ENCODE measurements around the gene GNB1L.

The GNB1L gene

DNA sequence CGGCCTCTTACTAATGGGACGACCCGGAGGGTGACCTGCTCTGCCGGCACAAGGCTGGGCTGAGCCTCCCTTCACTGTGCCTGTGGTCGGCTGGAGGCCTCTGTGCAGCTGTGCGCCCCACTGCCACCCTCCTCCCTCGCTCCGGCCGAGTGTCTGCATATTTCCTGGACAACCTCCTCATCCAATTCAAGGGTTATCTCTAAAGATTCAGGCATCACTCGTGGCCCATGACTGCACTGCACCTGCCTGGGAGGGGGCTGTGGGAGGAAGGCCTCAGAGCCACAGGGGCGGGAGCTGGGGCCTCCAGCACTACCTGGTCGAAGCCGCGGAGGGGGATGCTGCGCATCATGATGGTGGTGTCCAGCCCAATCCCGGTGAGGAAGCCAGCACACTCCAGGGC lies 43.1 kb upstream of the GNB1L start:
- H3K4me1 ChIP-seq (ENCODE audit: control insufficient read depth, insufficient read depth, low read length): peaks cover 12% of the 10 kb centered on the region
- peaks cover 3% of the 10 kb centered on the region for H3K27me3 ChIP-seq (ENCODE audit: control insufficient read depth, insufficient read depth, low read length, poor library complexity, severe bottlenecking)
- H3K4me3 ChIP-seq (ENCODE audit: insufficient read depth, low read depth, low read length): no peak overlapping the region
- H3K36me3 ChIP-seq (ENCODE audit: control insufficient read depth, insufficient read depth, low read length): no peaks in the 10 kb centered on the region
- H3K27ac ChIP-seq (ENCODE audit: insufficient read depth, low read depth, low read length, poor library complexity, severe bottlenecking): no peak overlapping the region
- WGBS, 2 experiments: 94 to 96% methylated on average over 16 of the region's 16 CpGs
- no peaks in the 10 kb centered on the region for H3K9me3 ChIP-seq (ENCODE audit: control insufficient read depth, low read length)

DNA sequence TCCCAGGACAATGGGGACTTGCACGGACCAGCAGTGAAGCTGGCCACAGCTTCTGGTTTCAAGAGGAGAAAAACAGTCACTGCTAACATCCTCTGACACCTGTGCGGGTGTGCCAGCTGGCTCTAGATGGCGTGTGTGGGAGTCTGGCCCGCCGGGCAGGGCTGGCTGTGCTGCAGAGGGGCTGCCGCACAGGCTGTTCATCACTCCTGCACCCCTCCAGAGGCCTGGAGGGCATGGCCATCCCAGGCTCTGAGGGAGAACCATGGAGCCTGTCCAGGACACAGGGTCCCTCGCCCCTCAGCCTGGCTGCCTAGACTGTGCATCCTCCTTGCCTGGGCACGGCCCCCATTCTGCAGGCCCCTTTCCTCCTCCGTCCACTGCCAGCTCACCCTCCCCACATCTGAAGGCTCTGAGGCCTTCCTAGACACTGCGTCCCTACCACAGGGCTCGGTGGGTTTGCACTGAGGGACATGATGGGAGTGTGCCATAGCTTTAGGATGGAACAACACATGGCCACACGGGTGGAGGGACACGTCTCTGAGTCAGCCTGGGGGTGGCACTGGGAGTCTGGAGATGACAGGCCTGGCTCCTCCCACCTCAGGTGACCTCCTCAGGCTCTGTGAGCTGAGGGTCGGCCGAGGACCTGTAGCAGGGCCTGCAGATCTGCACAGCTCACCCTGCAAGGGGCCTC lies 42.1 kb upstream of the GNB1L start:
- no peak overlapping the region for H3K4me3 ChIP-seq (ENCODE audit: insufficient read depth, low read depth, low read length)
- no peak overlapping the region for H3K27ac ChIP-seq (ENCODE audit: insufficient read depth, low read depth, low read length, poor library complexity, severe bottlenecking)
- H3K9me3 ChIP-seq (ENCODE audit: control insufficient read depth, low read length): no peaks in the 10 kb centered on the region
- H3K4me1 ChIP-seq (ENCODE audit: control insufficient read depth, insufficient read depth, low read length): peaks cover 14% of the 10 kb centered on the region
- WGBS, 2 experiments: 92% methylated on average over 15 of the region's 15 CpGs
- no peaks in the 10 kb centered on the region for H3K36me3 ChIP-seq (ENCODE audit: control insufficient read depth, insufficient read depth, low read length)
- peaks cover 3% of the 10 kb centered on the region for H3K27me3 ChIP-seq (ENCODE audit: control insufficient read depth, insufficient read depth, low read length, poor library complexity, severe bottlenecking)

- H3K27ac ChIP-seq (ENCODE audit: insufficient read depth, low read depth, low read length, poor library complexity, severe bottlenecking): no peak overlapping the region
- WGBS, 2 experiments: 96 to 97% methylated on average over 23 of the region's 23 CpGs
Observed at GRCh38 chr22:19895160-19895849, 40.6 kb upstream of the GNB1L start.

DNA sequence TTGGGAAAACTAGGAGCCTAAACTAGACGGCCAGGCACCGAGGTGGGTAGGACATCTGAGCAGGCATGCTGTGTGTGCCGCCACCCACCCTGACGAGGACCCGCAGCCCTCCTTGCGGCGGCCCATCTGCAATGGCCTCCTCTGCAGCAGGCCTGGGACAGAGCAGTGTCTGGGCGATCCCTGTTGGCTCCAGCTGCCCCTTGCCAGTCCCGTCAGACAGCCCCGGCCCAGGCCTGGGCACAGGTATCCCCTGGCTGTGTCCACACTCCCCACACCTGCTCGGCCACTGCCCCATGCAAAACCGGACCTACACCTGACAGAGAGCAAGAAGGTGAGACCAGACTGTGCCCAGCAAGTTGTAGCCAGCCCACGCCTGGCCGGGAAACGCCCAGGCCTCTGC lies 38.7 kb upstream of the GNB1L start:
- no peaks in the 10 kb centered on the region for H3K36me3 ChIP-seq (ENCODE audit: control insufficient read depth, insufficient read depth, low read length)
- H3K4me1 ChIP-seq (ENCODE audit: control insufficient read depth, insufficient read depth, low read length): peaks cover 24% of the 10 kb centered on the region
- WGBS, 2 experiments: 93 to 94% methylated on average over 15 of the region's 15 CpGs
- H3K4me3 ChIP-seq (ENCODE audit: insufficient read depth, low read depth, low read length): no peak overlapping the region
- H3K9me3 ChIP-seq (ENCODE audit: control insufficient read depth, low read length): no peaks in the 10 kb centered on the region
- H3K27ac ChIP-seq (ENCODE audit: insufficient read depth, low read depth, low read length, poor library complexity, severe bottlenecking): no peak overlapping the region
- H3K27me3 ChIP-seq (ENCODE audit: control insufficient read depth, insufficient read depth, low read length, poor library complexity, severe bottlenecking): peaks cover 7% of the 10 kb centered on the region

More at GRCh38 chr22:19895160-19895849, 40.6 kb upstream of the GNB1L start:
- Histone ChIP-seq H3K9me3 (ENCODE audit: control insufficient read depth, low read length) (no peaks in the 10 kb centered on the region), H3K27me3 (ENCODE audit: control insufficient read depth, insufficient read depth, low read length, poor library complexity, severe bottlenecking) (peaks cover 7% of the 10 kb centered on the region), H3K4me1 (ENCODE audit: control insufficient read depth, insufficient read depth, low read length) (peaks cover 24% of the 10 kb centered on the region), H3K4me3 (ENCODE audit: insufficient read depth, low read depth, low read length) (no peak overlapping the region), H3K36me3 (ENCODE audit: control insufficient read depth, insufficient read depth, low read length) (no peaks in the 10 kb centered on the region)

- H3K4me3 ChIP-seq (ENCODE audit: insufficient read depth, low read depth, low read length): no peak overlapping the region
- H3K4me1 ChIP-seq (ENCODE audit: control insufficient read depth, insufficient read depth, low read length): peaks cover 24% of the 10 kb centered on the region
- no peaks in the 10 kb centered on the region for H3K36me3 ChIP-seq (ENCODE audit: control insufficient read depth, insufficient read depth, low read length)
- 88 to 90% methylated on average over 13 of the region's 13 CpGs for WGBS, 2 experiments
- H3K27me3 ChIP-seq (ENCODE audit: control insufficient read depth, insufficient read depth, low read length, poor library complexity, severe bottlenecking): peaks cover 7% of the 10 kb centered on the region
- H3K9me3 ChIP-seq (ENCODE audit: control insufficient read depth, low read length): no peaks in the 10 kb centered on the region
- no peak overlapping the region for H3K27ac ChIP-seq (ENCODE audit: insufficient read depth, low read depth, low read length, poor library complexity, severe bottlenecking)
Observed at GRCh38 chr22:19892925-19893324, 38.3 kb upstream of the GNB1L start.

- H3K27ac ChIP-seq (ENCODE audit: insufficient read depth, low read depth, low read length, poor library complexity, severe bottlenecking): no peak overlapping the region
- H3K9me3 ChIP-seq (ENCODE audit: control insufficient read depth, low read length): no peaks in the 10 kb centered on the region
- no peaks in the 10 kb centered on the region for H3K36me3 ChIP-seq (ENCODE audit: control insufficient read depth, insufficient read depth, low read length)
- H3K27me3 ChIP-seq (ENCODE audit: control insufficient read depth, insufficient read depth, low read length, poor library complexity, severe bottlenecking): peaks cover 7% of the 10 kb centered on the region
- no peak overlapping the region for H3K4me3 ChIP-seq (ENCODE audit: insufficient read depth, low read depth, low read length)
- H3K4me1 ChIP-seq (ENCODE audit: control insufficient read depth, insufficient read depth, low read length): peaks cover 24% of the 10 kb centered on the region
- 59 to 63% methylated on average over 24 of the region's 24 CpGs for WGBS, 2 experiments
Observed at GRCh38 chr22:19892257-19892879, 37.7 kb upstream of the GNB1L start.

- no peak overlapping the region for H3K27ac ChIP-seq (ENCODE audit: insufficient read depth, low read depth, low read length, poor library complexity, severe bottlenecking)
- peaks cover 24% of the 10 kb centered on the region for H3K4me1 ChIP-seq (ENCODE audit: control insufficient read depth, insufficient read depth, low read length)
- H3K36me3 ChIP-seq (ENCODE audit: control insufficient read depth, insufficient read depth, low read length): no peaks in the 10 kb centered on the region
- peaks cover 7% of the 10 kb centered on the region for H3K27me3 ChIP-seq (ENCODE audit: control insufficient read depth, insufficient read depth, low read length, poor library complexity, severe bottlenecking)
- no peak overlapping the region for H3K4me3 ChIP-seq (ENCODE audit: insufficient read depth, low read depth, low read length)
- WGBS, 2 experiments: 40 to 41% methylated on average over 32 of the region's 32 CpGs
- no peaks in the 10 kb centered on the region for H3K9me3 ChIP-seq (ENCODE audit: control insufficient read depth, low read length)
Observed at GRCh38 chr22:19891317-19892256, 36.9 kb upstream of the GNB1L start.

DNA sequence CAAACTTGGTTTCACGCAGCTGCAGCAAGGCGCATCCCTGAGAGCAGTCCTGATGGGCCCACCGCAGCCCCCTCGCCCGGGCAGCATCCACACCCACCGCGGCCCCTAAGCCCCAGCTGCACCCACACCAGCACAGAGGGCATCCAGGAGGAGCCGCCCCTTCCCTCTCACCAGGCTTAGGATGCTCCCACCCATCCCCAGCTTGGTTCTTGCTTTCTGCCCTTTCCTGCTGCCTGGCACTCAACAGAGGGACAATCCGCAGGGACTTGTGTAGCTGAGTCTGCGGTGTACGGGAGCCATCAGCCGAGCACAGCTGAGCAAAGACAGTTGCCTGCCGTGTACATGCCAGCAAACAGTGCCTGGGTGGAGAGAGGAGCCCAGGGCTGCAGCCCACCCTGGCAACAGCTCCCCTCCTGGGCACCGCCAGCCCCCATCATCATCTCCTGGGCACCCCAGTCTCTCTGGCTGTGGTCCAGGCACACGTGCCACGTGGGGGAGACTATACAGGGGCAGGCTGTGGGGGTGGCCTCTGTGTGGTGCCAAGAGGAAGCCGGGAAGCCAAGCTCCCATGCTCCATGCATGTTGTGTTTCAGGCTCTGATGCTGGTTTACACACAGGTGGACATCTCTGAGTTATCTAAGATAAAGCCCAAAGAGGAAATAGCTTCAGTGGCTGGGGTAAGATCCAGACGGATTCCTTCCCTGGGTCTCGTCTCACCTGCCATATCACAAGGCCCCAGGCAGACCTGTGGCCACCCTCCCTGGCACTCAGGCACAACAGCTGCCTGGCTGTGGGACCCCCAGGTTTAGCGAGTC lies 36.0 kb upstream of the GNB1L start:
- Histone ChIP-seq H3K27ac (ENCODE audit: insufficient read depth, low read depth, low read length, poor library complexity, severe bottlenecking) (no peak overlapping the region), H3K4me1 (ENCODE audit: control insufficient read depth, insufficient read depth, low read length) (peaks cover 24% of the 10 kb centered on the region), H3K36me3 (ENCODE audit: control insufficient read depth, insufficient read depth, low read length) (no peaks in the 10 kb centered on the region), H3K9me3 (ENCODE audit: control insufficient read depth, low read length) (no peaks in the 10 kb centered on the region), H3K4me3 (ENCODE audit: insufficient read depth, low read depth, low read length) (no peak overlapping the region), H3K27me3 (ENCODE audit: control insufficient read depth, insufficient read depth, low read length, poor library complexity, severe bottlenecking) (peaks cover 7% of the 10 kb centered on the region)
- WGBS, 2 experiments: 88 to 89% methylated on average over 20 of the region's 20 CpGs

DNA sequence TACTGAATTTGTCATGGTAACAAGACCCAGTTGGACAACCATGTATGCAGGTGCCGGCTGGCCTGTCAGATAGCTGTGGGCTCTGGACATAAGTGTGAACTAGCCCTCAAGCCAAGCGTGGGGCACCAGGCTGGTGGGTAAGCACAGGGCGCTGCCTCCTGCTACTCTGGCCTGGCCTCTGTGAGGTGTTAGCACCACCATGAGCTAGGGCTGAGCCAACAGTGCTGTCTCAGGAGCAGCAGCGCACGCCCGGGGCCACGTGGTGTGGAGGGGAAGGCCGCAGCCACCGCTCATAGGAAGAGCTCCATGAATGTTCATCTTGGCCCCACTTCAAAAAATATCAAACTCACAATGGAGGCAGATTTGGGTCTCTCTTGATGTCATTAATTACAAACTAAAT lies 35.3 kb upstream of the GNB1L start:
- Histone ChIP-seq H3K9me3 (ENCODE audit: control insufficient read depth, low read length) (no peaks in the 10 kb centered on the region), H3K36me3 (ENCODE audit: control insufficient read depth, insufficient read depth, low read length) (no peaks in the 10 kb centered on the region), H3K4me1 (ENCODE audit: control insufficient read depth, insufficient read depth, low read length) (peaks cover 24% of the 10 kb centered on the region), H3K27me3 (ENCODE audit: control insufficient read depth, insufficient read depth, low read length, poor library complexity, severe bottlenecking) (peaks cover 7% of the 10 kb centered on the region), H3K4me3 (ENCODE audit: insufficient read depth, low read depth, low read length) (no peak overlapping the region), H3K27ac (ENCODE audit: insufficient read depth, low read depth, low read length, poor library complexity, severe bottlenecking) (no peak overlapping the region)
- 88 to 89% methylated on average over 9 of the region's 9 CpGs for WGBS, 2 experiments

All from ectodermal cell (in vitro differentiated cells).